H1 (cell line): Measurements from ENCODE around the gene TSHR. TPM values are rescaled to one million over a fixed set of nuclear protein-coding genes. Genes with fewer than 3 reads are reported as not detected.

Experiments
- JUN ChIP-seq: IDR thresholded peaks from 2 replicates; pipeline ENCODE4 v1.6.1; 2011; ENCODE audit warnings: low read depth, mild to moderate bottlenecking, improper control_type of control experiment, low read length
- SP4 ChIP-seq: IDR thresholded peaks from 2 replicates; pipeline ENCODE4 v1.6.1; 2012; ENCODE audit warnings: low read length, inconsistent platforms
- polyA plus RNA-seq, 7 experiments: library from polyadenylated mRNA; depleted of rRNA in 3 of 7; stranded (reverse) in 5 of 7; unstranded in 2 of 7; fragments of >200 nt in 5 of 7; fragments of 200-250 nt in 2 of 7; gene quantifications; 1 replicate in 5 of 7; 2 replicates in 1 of 7; 4 replicates in 1 of 7; pipeline versions ENCODE4 v1.2.1 to v1.2.3, GENCODE V29; 2011 to 2013; ENCODE audit warnings: missing spikeins in 2 of 7, mixed read lengths in 2 of 7
- total RNA-seq: library from RNA; stranded (reverse); fragmentation: NEBNext Ultra II Directional; extraction: Animal tissue kit (Norgen Biotek cat#: 25700); gene quantifications from 2 replicates; pipeline ENCODE4 v1.2.1, GENCODE V29; 2021
- TF ChIP-seq, protein P1 (sequence below): fragments of 300-600 bp; sonication (generic); IDR thresholded peaks from 2 replicates; pipeline ENCODE4 v1.7.1; 2012; ENCODE audit warnings: low read length, moderate library complexity, mild to moderate bottlenecking, inconsistent platforms; ENCODE audit not compliant: insufficient replicate concordance
- TF ChIP-seq, protein P2 (sequence below): IDR thresholded peaks from 2 replicates; pipeline ENCODE4 v1.6.1; 2012; ENCODE audit warnings: inconsistent platforms

The TSHR gene
- total and polyA plus RNA-seq, 2 of the 8 experiments (the other 6 are each of a cell fraction or from before 2014, with no cell fraction given), result 0.27 TPM; not detected in 1

GRCh38 chr14:81113176-81113575, 157.8 kb downstream of the TSHR start (continued):
- TF ChIP-seq, protein P1, sequence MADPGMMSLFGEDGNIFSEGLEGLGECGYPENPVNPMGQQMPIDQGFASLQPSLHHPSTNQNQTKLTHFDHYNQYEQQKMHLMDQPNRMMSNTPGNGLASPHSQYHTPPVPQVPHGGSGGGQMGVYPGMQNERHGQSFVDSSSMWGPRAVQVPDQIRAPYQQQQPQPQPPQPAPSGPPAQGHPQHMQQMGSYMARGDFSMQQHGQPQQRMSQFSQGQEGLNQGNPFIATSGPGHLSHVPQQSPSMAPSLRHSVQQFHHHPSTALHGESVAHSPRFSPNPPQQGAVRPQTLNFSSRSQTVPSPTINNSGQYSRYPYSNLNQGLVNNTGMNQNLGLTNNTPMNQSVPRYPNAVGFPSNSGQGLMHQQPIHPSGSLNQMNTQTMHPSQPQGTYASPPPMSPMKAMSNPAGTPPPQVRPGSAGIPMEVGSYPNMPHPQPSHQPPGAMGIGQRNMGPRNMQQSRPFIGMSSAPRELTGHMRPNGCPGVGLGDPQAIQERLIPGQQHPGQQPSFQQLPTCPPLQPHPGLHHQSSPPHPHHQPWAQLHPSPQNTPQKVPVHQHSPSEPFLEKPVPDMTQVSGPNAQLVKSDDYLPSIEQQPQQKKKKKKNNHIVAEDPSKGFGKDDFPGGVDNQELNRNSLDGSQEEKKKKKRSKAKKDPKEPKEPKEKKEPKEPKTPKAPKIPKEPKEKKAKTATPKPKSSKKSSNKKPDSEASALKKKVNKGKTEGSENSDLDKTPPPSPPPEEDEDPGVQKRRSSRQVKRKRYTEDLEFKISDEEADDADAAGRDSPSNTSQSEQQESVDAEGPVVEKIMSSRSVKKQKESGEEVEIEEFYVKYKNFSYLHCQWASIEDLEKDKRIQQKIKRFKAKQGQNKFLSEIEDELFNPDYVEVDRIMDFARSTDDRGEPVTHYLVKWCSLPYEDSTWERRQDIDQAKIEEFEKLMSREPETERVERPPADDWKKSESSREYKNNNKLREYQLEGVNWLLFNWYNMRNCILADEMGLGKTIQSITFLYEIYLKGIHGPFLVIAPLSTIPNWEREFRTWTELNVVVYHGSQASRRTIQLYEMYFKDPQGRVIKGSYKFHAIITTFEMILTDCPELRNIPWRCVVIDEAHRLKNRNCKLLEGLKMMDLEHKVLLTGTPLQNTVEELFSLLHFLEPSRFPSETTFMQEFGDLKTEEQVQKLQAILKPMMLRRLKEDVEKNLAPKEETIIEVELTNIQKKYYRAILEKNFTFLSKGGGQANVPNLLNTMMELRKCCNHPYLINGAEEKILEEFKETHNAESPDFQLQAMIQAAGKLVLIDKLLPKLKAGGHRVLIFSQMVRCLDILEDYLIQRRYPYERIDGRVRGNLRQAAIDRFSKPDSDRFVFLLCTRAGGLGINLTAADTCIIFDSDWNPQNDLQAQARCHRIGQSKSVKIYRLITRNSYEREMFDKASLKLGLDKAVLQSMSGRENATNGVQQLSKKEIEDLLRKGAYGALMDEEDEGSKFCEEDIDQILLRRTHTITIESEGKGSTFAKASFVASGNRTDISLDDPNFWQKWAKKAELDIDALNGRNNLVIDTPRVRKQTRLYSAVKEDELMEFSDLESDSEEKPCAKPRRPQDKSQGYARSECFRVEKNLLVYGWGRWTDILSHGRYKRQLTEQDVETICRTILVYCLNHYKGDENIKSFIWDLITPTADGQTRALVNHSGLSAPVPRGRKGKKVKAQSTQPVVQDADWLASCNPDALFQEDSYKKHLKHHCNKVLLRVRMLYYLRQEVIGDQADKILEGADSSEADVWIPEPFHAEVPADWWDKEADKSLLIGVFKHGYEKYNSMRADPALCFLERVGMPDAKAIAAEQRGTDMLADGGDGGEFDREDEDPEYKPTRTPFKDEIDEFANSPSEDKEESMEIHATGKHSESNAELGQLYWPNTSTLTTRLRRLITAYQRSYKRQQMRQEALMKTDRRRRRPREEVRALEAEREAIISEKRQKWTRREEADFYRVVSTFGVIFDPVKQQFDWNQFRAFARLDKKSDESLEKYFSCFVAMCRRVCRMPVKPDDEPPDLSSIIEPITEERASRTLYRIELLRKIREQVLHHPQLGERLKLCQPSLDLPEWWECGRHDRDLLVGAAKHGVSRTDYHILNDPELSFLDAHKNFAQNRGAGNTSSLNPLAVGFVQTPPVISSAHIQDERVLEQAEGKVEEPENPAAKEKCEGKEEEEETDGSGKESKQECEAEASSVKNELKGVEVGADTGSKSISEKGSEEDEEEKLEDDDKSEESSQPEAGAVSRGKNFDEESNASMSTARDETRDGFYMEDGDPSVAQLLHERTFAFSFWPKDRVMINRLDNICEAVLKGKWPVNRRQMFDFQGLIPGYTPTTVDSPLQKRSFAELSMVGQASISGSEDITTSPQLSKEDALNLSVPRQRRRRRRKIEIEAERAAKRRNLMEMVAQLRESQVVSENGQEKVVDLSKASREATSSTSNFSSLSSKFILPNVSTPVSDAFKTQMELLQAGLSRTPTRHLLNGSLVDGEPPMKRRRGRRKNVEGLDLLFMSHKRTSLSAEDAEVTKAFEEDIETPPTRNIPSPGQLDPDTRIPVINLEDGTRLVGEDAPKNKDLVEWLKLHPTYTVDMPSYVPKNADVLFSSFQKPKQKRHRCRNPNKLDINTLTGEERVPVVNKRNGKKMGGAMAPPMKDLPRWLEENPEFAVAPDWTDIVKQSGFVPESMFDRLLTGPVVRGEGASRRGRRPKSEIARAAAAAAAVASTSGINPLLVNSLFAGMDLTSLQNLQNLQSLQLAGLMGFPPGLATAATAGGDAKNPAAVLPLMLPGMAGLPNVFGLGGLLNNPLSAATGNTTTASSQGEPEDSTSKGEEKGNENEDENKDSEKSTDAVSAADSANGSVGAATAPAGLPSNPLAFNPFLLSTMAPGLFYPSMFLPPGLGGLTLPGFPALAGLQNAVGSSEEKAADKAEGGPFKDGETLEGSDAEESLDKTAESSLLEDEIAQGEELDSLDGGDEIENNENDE, result no peak
- TF ChIP-seq, protein P2, sequence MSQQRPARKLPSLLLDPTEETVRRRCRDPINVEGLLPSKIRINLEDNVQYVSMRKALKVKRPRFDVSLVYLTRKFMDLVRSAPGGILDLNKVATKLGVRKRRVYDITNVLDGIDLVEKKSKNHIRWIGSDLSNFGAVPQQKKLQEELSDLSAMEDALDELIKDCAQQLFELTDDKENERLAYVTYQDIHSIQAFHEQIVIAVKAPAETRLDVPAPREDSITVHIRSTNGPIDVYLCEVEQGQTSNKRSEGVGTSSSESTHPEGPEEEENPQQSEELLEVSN, result no peak
- TF ChIP-seq SP4, result no peak
- no peak for TF ChIP-seq JUN
